GM18502 (cell line): ENCODE results near the gene CR1.
"Not testable (repeated sequence)": the region's sequence is repeated elsewhere in the genome, so short reads cannot be mapped to it uniquely, and the experiment has no call there.

Experiments
- ATAC-seq: cut with Tn5 transposase; IDR thresholded peaks from one replicate; pipeline ENCODE4 v1.9.1; 2021; ENCODE audit warnings: mild to moderate bottlenecking; ENCODE audit not compliant: unreplicated experiment, poor library complexity

CR1 gene

GRCh38 chr1:207502726-207503125 lies 6.8 kb downstream of the CR1 start:
- ATAC-seq = no peak

GRCh38 chr1:207503950-207504349 lies 8.0 kb downstream of the CR1 start:
- ATAC-seq = no peak

- no peak for ATAC-seq
Observed at GRCh38 chr1:207504438-207504837, 8.5 kb downstream of the CR1 start.

DNA sequence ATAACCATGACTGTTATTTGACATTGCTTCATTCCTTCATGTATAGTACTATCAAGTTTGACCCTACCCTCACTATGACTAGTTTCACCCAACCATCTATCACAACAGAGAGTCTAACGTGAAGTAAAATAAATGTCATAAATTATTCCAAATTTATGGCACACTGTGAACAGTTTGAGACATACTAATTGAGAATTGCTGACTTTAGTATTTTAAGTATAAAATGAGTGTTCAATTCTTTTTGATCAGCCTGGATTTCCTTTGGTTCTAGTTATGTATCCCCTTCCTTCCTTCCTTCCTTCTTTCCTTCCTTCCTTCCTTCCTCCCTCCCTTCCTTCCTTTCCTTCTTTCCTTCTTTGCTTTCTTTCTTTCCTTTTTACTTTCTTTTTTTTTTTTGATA lies 14.5 kb downstream of the CR1 start:
- no peak for ATAC-seq

GRCh38 chr1:207514890-207515289 lies 18.9 kb downstream of the CR1 start:
- ATAC-seq = no peak

- ATAC-seq = no peak
Observed at GRCh38 chr1:207516729-207517128, 20.8 kb downstream of the CR1 start.

DNA sequence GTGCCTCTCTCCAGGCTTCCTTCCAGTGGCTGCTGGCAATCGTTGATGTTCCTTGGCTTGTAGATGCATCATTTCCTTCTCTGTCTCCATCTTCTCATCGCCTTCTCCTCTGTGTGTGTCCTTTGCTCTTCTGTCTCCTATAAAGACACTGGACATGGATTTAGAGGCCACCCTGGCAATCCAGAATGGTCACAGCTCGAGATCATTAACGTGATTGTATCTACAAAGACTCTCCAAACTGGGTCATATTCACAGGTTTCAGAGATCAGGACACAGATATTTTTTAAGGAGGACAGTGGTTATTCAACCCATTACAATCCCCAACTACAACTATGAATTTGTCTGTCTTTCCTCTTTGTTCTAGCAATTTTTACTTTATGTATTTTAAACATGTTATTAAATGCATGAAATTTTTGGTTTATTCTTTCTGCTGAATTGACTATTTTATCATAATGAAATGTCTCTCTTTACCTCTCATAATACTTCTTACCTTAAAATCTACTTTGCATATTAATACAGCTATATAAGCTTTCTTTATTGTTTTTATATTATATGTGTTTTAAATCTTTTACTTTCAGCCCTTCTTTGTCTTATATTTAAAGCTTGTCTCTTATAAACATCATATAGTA lies 22.8 kb downstream of the CR1 start:
- no peak for ATAC-seq

DNA sequence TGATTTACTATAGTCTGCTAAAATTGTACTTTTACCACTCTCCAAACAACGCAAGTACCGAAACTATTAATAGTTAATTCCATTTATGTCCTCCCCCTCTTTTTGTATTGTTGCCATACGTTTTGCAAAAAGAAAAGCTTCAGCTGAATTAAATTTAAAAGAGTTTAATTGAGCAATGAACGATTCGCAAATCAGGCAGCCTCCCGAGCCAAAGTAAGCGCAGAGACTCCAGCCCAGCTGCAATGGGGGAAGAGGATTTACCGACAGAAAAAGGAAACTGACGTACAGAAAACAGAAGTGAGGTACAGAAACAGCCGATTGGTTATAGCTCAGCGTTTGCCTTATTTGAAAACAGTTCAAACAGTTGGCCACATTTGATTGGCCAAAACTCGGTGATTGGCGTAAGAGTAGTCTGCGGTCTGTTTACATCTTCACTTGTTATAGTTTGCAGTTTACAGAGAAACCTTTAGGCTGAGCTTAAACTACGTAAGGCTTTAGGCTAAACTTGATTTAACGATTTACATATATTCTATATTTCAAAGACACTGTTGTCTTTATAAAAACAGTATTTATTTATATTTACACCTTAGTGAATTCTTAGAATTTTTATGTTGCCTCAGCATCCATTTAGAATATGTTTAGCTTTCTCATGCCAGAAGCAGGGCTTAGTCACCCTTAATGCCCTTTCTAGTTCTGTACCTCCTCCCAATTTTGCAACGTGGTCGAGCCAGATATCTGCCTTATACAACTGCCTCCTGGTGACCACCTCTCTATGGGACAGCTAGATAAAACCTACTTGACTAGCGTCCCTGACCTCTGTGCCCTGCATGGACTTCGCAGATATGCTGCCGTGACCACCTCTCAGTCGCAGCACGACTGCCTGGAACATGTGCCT lies 23.8 kb downstream of the CR1 start:
- ATAC-seq = no peak

GRCh38 chr1:207520400-207521345 lies 24.7 kb downstream of the CR1 start:
- not testable (repeated sequence) for ATAC-seq

DNA sequence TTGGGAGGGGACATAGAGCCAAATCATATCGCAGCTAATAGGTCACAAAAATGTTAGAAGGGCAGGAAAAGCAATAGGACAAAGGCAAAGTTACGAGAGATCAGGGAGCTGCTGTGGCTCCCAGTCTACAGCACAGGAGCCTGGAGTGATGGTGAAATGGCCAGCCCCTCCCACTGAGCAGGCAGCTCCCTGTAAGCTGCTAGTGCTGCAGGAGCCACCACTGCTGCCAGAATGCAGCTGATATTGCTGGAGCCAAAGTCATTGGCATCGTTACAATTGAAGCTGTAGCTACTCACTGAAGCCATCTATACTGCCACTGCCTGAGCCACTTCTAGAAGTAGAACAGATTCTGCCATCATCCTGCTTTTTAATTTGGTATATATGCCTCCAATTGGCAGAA lies 29.3 kb downstream of the CR1 start:
- not testable (repeated sequence) for ATAC-seq

GRCh38 chr1:207528401-207528800 lies 32.4 kb downstream of the CR1 start:
- not testable (repeated sequence) for ATAC-seq

GRCh38 chr1:207536263-207536662 lies 40.3 kb downstream of the CR1 start:
- ATAC-seq = not testable (repeated sequence)

- not testable (repeated sequence) for ATAC-seq
Observed at GRCh38 chr1:207546677-207547357, 50.9 kb downstream of the CR1 start.

DNA sequence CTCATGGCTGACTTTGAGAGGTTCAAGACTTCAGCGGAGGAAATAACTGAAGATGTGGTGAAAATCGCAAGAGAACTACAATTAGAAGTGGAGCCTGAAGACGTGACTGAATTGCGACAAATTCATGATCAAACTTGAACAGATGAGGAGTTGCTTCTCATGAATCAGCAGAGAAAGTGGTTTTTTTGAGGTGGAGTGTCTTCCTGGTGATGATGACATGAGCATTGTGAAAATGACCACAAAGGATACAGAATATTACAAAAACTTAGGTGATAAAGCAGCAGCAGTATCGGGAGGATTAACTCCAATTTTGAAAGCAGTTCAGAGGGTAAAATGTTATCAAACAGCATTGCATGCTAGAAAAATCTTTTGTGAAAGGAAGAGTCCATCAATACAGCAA lies 58.9 kb downstream of the CR1 start:
- ATAC-seq = not testable (repeated sequence)

DNA sequence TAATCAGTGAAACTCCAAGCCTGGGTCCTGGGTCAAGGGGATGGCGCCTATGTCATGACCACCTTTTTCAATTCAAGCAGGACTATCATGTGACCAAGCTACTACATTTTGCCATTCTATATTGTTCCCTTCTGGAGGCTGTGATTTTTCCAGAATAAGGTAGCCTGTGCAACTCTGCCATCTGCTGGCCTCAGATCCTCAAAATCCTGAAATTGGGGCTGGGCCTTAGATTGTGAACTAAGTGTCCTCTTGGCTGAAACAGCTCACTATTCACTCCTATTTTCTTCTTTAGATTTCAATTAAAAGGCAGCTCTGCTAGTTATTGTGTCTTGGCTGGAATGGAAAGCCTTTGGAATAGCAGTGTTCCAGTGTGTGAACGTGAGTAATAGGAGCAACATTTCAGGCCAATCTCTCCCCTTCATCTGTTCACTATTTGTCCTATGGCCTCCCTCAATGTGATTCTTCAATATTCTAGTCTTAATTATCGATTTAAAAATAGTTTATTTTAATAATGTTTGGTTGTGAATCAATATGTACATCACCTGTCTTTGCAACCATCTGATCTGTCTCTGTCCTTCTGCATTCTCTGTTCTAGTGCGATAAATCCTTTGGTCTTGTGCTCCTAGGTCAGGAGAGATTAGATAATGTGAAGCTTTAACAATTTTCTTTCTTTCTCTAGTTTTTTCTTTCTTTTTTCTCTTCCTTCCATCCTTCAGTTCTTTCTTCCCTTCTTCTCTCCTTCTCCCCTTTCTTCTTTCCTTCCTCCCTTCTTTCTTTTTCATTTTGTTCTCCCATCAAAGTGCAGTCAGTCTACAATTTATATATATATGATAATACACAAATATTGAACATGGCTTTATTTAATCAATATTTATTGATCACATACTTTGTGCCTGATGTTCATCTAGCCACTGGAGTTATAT lies 69.8 kb downstream of the CR1 start:
- ATAC-seq = no peak

- not testable (repeated sequence) for ATAC-seq
Observed at GRCh38 chr1:207571926-207572325, 76.0 kb downstream of the CR1 start.

GRCh38 chr1:207573074-207573473 lies 77.1 kb downstream of the CR1 start:
- ATAC-seq = not testable (repeated sequence)

DNA sequence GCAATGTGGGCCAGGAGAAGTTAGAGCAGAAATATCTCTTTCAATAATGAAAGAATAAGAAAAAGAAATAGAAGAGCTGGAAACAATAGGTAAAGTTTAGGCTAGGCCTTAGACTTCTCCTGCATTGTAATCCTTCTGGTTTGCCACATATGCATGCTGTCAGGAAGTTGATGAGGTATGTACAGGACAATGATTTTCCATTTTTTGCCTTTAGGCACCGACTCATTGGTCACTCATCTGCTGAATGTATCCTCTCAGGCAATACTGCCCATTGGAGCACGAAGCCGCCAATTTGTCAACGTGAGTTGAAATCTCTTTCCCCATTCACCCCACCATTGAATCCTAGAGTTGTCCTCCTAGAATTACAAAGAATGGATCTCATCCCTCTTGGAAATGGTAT lies 79.4 kb downstream of the CR1 start:
- not testable (repeated sequence) for ATAC-seq
